AG04450 (cell line): Measurements from ENCODE around the gene VAMP1. TPM values are rescaled to one million over a fixed set of nuclear protein-coding genes. Genes with fewer than 3 reads are reported as not detected.

ENCODE experiments used
- CTCF ChIA-PET: fragments of 300-600, 350-600 bp; formaldehyde crosslinking; extraction: SDS; loops from one replicate; lab custom pipeline; 2022; ENCODE audit warnings: antibody characterized with exemption, inconsistent platforms; lab: Charles Lee
- POLR2A ChIA-PET: fragments of 350-600 bp; formaldehyde crosslinking; extraction: SDS; loops from one replicate; lab custom pipeline; 2021; ENCODE audit warnings: antibody characterized with exemption, inconsistent platforms; lab: Yijun Ruan, JAX
- DNase-seq: peaks from one replicate; pipeline ENCODE4 v3.0.0-alpha.2; 2011; ENCODE audit warnings: low read depth, low spot score
- H3K27ac ChIP-seq: one replicate; pipeline ENCODE4 v1.5.1; 2012; ENCODE audit warnings: low read depth, low read length, control low read depth
- H3K27me3 ChIP-seq: one replicate; pipeline ENCODE4 v1.6.0; 2012; ENCODE audit warnings: low read length; ENCODE audit not compliant: control insufficient read depth, insufficient read depth
- H3K4me3 ChIP-seq: 2 replicates; pipeline ENCODE4 v1.5.1; 2011; ENCODE audit warnings: mild to moderate bottlenecking, low read depth, low read length, control low read depth
- H3K9me3 ChIP-seq: 2 replicates; pipeline ENCODE4 v1.5.1; 2012; ENCODE audit warnings: low read length; ENCODE audit not compliant: control insufficient read depth, insufficient read depth
- CTCF ChIP-seq: IDR thresholded peaks from 2 replicates; pipeline ENCODE4 v1.5.1; 2011; ENCODE audit warnings: low read depth, low read length, control low read depth, inconsistent platforms
- polyA plus RNA-seq: library from polyadenylated mRNA; depleted of rRNA; stranded (reverse); fragments of >200 nt; gene quantifications from 2 replicates; pipeline ENCODE4 v1.2.3, GENCODE V29; 2011

Gene VAMP1
- polyA plus RNA-seq, 1 experiment = 15.1 TPM

- ChIA-PET POLR2A (interaction anchor here (0.7 kb wide), 1 partner anchor 108 kb away, joined by 3 read pairs; the partner anchor contains the start of gene GAPDH), CTCF (interaction anchor here (4.8 to 7.1 kb wide), 2 partner anchors 40 to 113 kb away, joined by 26 to 87 read pairs; no protein-coding TSS in a partner anchor)
- Histone ChIP-seq H3K27ac (no peak overlapping the region), H3K4me3 (no peak overlapping the region), H3K27me3 (no peaks in the 10 kb centered on the region), H3K9me3 (no peaks in the 10 kb centered on the region; the same call in 1 of the 2 replicates)
- DNase-seq = no peak
- TF ChIP-seq CTCF = no peak
Measured at GRCh38 chr12:6425590-6426531, 44.6 kb downstream of the VAMP1 start.

- TF ChIP-seq CTCF = no peak
- ChIA-PET CTCF (interaction anchor here (1.4 to 7.1 kb wide), 3 partner anchors 41 to 114 kb away, joined by 4 to 87 read pairs (median 26); partner anchors contain the start of gene VAMP1), POLR2A (interaction anchor here (1.9 kb wide), 1 partner anchor 113 kb away, joined by 8 read pairs; no protein-coding TSS in a partner anchor)
- DNase-seq = no peak
- H3K9me3 ChIP-seq = no peaks in the 10 kb centered on the region; the same call in 1 of the 2 replicates
- H3K4me3 ChIP-seq = no peak overlapping the region
- H3K27me3 ChIP-seq = no peaks in the 10 kb centered on the region
- H3K27ac ChIP-seq = no peak overlapping the region
Measured at GRCh38 chr12:6424866-6425265, 45.6 kb downstream of the VAMP1 start.

- Histone ChIP-seq H3K4me3 (no peak overlapping the region), H3K27me3 (no peaks in the 10 kb centered on the region), H3K9me3 (no peaks in the 10 kb centered on the region; the same call in 1 of the 2 replicates), H3K27ac (no peak overlapping the region)
- no peak for TF ChIP-seq CTCF
- POLR2A ChIA-PET = interaction anchor here (1.1 to 1.9 kb wide), 2 partner anchors 46 to 114 kb away, joined by 4 to 8 read pairs; partner anchors contain the start of gene VAMP1
- CTCF ChIA-PET = interaction anchor here (0.9 to 7.1 kb wide), 11 partner anchors 18 to 123 kb away, joined by 3 to 87 read pairs (median 4); partner anchors contain the start of genes TAPBPL and VAMP1
- no peak for DNase-seq
Measured at GRCh38 chr12:6424008-6424347, 46.5 kb downstream of the VAMP1 start.

- Histone ChIP-seq H3K27ac (no peak overlapping the region), H3K4me3 (no peak overlapping the region), H3K27me3 (no peaks in the 10 kb centered on the region), H3K9me3 (no peaks in the 10 kb centered on the region)
- DNase-seq = peak; percentile 83
- ChIA-PET POLR2A (interaction anchor here (1.1 to 1.9 kb wide), 2 partner anchors 47 to 115 kb away, joined by 4 to 8 read pairs; partner anchors contain the start of gene VAMP1), CTCF (interaction anchor here (0.6 to 7.1 kb wide), 20 partner anchors 19 to 1568 kb away, joined by 3 to 87 read pairs (median 4); partner anchors contain the start of genes TAPBPL and VAMP1)
- peak; percentile 87 for TF ChIP-seq CTCF
Measured at GRCh38 chr12:6423267-6424007, 47.0 kb downstream of the VAMP1 start.
